ENCODE measurements around the gene NLRP9.

The NLRP9 gene

DNA sequence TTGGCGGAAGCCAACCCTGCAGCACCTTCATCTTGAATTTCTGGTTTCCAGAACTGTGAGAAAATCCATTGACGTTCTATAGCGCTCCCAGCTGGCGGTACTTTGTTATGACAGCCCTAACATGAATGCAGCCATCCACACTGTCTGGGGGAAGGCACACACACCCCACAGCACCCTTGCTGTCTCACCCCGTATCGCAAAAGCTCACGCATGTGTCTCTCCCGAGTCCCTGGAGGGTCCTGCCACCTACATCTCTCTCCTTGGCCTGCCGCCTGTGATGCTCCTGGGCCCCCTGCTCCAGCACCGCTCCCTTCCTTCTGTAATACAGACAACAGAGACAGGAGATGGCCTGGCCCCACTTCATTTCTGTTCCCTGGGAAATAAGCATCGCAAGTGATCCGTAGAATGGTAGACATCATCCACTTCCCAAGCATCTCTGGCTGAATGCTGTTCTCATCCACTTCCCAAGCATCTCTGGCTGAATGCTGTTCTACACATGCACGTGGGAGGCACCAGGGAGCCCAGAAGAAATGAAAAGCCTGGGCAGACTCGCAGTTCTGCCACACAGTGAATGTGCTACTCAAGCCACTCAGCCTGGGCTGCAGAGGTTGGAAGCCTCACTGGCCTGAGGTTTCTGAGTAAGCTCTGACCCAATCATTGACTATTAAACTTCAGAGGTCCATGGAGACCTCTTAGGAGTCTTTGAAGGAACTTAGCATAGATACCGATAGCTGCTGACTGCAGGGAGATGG is 33.5 kb downstream of the NLRP9 start:
- H3K27ac Mint-ChIP-seq, result no peak overlapping the region

DNA sequence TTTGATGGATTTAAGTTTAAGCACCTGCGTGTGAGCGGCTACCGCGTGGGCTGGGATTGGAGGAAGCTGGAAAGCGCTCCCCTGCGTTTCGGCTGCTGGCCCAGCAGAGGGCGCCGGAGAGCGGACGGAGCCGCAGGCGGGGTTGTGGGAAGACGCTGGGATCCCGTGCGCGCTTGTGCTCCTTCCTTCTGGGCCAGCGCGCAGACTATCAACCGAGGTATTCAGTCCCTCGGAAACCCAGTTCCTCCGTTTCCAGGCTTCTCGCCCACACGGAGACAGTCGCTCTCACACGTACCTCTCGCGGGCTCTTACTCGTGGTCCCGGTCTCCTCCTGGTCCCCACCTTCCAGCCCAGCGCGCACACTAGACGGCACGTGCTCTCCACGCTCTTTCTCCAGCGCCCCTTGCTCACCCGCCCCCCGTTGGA is 34.4 kb downstream of the NLRP9 start:
- TF ChIP-seq, protein P1, sequence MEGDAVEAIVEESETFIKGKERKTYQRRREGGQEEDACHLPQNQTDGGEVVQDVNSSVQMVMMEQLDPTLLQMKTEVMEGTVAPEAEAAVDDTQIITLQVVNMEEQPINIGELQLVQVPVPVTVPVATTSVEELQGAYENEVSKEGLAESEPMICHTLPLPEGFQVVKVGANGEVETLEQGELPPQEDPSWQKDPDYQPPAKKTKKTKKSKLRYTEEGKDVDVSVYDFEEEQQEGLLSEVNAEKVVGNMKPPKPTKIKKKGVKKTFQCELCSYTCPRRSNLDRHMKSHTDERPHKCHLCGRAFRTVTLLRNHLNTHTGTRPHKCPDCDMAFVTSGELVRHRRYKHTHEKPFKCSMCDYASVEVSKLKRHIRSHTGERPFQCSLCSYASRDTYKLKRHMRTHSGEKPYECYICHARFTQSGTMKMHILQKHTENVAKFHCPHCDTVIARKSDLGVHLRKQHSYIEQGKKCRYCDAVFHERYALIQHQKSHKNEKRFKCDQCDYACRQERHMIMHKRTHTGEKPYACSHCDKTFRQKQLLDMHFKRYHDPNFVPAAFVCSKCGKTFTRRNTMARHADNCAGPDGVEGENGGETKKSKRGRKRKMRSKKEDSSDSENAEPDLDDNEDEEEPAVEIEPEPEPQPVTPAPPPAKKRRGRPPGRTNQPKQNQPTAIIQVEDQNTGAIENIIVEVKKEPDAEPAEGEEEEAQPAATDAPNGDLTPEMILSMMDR (IDR thresholded peaks at IDR 0.05), result peak; percentile 44
- Mint-ChIP-seq H3K36me3 (ENCODE audit: low read depth) (peaks cover 65% of the 10 kb centered on the region), H3K27me3 (ENCODE audit: low read depth, poor library complexity) (peaks cover 5% of the 10 kb centered on the region), H3K4me3 (no peak overlapping the region), H3K27ac (no peak overlapping the region), H3K4me1 (peaks cover 9% of the 10 kb centered on the region), H3K9me3 (peaks cover 63% of the 10 kb centered on the region)
- no peak for DNase-seq

More for the DNA sequence above, 33.5 kb downstream of the NLRP9 start:
- peaks cover 9% of the 10 kb centered on the region for H3K4me1 Mint-ChIP-seq
- TF ChIP-seq, protein P1 (IDR thresholded peaks at IDR 0.05), result no peak
- H3K4me3 Mint-ChIP-seq, result no peak overlapping the region
- peaks cover 11% of the 10 kb centered on the region for H3K27me3 Mint-ChIP-seq (ENCODE audit: low read depth, poor library complexity)
- DNase-seq, result no peak
- peaks cover 57% of the 10 kb centered on the region for H3K36me3 Mint-ChIP-seq (ENCODE audit: low read depth)
- H3K9me3 Mint-ChIP-seq, result peaks cover 72% of the 10 kb centered on the region

DNA sequence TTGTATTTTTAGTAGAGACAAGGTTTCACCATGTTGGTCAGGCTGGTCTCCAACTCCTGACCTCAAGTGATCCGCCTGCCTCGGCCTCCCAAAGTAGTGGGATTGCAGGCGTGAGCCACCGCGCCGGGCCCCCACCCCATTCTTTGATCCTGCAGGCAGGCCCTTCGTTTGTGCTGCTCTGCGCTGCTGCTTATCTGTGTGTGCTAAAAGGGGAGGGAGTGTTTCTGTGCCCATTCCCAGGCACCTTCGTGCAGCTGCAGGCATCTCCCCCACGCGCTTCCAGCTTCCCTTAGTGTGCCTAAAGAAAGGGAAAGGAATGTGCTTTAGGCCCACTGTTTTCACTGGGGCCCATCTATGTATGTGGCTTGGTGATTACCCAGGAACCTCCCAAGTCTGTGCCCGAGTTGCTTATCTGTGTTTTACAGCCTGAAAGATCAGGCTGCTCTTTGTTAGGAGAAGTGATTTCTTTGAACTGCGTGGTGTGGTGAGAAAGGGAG is 36.0 kb downstream of the NLRP9 start:
- H3K4me3 Mint-ChIP-seq, result no peak overlapping the region
- peaks cover 50% of the 10 kb centered on the region for H3K9me3 Mint-ChIP-seq
- H3K27me3 Mint-ChIP-seq (ENCODE audit: low read depth, poor library complexity), result no peaks in the 10 kb centered on the region
- H3K36me3 Mint-ChIP-seq (ENCODE audit: low read depth), result peaks cover 76% of the 10 kb centered on the region
- peaks cover 9% of the 10 kb centered on the region for H3K4me1 Mint-ChIP-seq
- H3K27ac Mint-ChIP-seq, result no peak overlapping the region
- no peak for DNase-seq
- TF ChIP-seq, protein P1 (IDR thresholded peaks at IDR 0.05), result no peak

DNA sequence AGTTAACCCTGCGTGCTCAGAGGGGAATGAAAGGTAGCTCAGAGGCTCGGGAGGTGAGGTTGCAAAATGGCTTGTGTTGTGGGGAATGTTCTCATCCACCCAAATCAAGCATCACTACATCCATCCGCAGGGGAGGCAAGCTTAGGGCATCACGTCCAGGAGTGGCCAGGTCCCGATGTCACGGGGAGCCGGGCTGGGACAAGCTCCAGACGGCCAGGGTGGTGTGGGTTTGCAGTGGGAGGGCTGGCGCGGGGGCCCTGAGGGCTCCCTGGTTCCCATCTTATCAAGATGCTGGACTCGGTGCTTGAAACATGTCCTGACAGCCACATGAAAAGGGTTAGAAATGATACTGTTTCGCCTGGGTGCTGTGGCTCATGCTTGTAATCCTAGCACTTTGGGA is 37.4 kb downstream of the NLRP9 start:
- peaks cover 42% of the 10 kb centered on the region for H3K9me3 Mint-ChIP-seq
- no peak overlapping the region for H3K4me3 Mint-ChIP-seq
- DNase-seq, result no peak
- H3K27ac Mint-ChIP-seq, result no peak overlapping the region
- peaks cover 78% of the 10 kb centered on the region for H3K36me3 Mint-ChIP-seq (ENCODE audit: low read depth)
- H3K4me1 Mint-ChIP-seq, result peaks cover 9% of the 10 kb centered on the region
- TF ChIP-seq, protein P1 (IDR thresholded peaks at IDR 0.05), result no peak
- H3K27me3 Mint-ChIP-seq (ENCODE audit: low read depth, poor library complexity), result no peaks in the 10 kb centered on the region

DNA sequence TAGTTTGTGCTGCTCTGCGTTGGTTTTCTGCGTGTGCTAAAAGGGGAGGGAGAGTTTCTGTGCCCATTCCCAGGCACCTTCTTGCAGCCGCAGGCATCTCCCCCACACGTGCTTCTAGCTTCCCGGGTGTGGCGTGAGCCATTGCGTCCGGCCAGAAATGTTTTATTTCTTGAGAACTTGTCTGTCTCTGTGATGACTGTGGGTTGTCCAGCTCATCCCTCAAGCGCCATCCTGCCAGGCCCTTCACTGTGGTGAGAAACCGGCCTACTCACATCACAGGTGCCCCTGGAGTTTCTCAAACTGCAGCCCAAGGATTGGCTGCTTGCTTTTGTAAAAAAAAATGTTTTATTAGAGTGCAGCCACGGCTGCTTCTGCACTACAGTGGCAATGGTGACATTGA is 39.0 kb downstream of the NLRP9 start:
- Mint-ChIP-seq H3K9me3 (peaks cover 26% of the 10 kb centered on the region), H3K4me3 (no peak overlapping the region), H3K36me3 (ENCODE audit: low read depth) (peaks cover 65% of the 10 kb centered on the region), H3K27ac (peak overlapping the region; percentile 37), H3K27me3 (ENCODE audit: low read depth, poor library complexity) (no peaks in the 10 kb centered on the region), H3K4me1 (peaks cover 9% of the 10 kb centered on the region)
- TF ChIP-seq, protein P1 (IDR thresholded peaks at IDR 0.05), result no peak
- no peak for DNase-seq

DNA sequence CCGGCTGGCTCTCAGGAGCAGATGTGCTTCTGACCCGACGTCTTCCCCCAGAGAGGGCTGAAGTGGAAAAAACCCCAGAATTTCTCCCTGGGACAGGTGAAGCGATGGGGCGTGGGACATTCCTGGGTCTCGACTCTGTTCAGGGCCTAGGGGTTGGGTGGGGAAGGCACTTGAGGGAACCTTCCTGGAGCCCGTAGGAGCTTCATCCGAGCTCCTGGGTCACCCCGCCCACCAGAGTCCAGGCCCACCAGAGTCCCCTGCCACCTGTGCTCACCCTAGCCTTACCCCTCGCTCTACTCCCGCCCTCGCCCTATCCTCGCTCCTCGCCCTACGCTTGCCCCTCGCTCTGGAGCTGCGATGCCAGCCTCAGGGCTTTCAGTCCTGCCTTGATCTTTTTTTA is 39.9 kb downstream of the NLRP9 start:
- H3K4me3 Mint-ChIP-seq, result no peak overlapping the region
- DNase-seq, result no peak
- peaks cover 9% of the 10 kb centered on the region for H3K4me1 Mint-ChIP-seq
- TF ChIP-seq, protein P1 (IDR thresholded peaks at IDR 0.05), result no peak
- peaks cover 61% of the 10 kb centered on the region for H3K36me3 Mint-ChIP-seq (ENCODE audit: low read depth)
- no peak overlapping the region for H3K27ac Mint-ChIP-seq
- no peaks in the 10 kb centered on the region for H3K27me3 Mint-ChIP-seq (ENCODE audit: low read depth, poor library complexity)
- H3K9me3 Mint-ChIP-seq, result peaks cover 16% of the 10 kb centered on the region

All from nephron progenitor cell (in vitro differentiated cells).